KMS-11 (cell line): Measurements from ENCODE around the gene CDCP2.

Experiments used
- H2AFZ ChIP-seq: fragments of 200-600 bp; sonication (generic); 2 replicates; pipeline ENCODE4 v1.6.1; 2016; ENCODE audit warnings: antibody characterized with exemption, mixed run types, low read depth
- H3K27ac ChIP-seq: fragments of 200-600 bp; sonication (generic); 2 replicates; pipeline ENCODE4 v1.6.1; 2016; ENCODE audit warnings: mild to moderate bottlenecking, mixed run types
- H3K27me3 ChIP-seq: fragments of 200-600 bp; sonication (generic); 2 replicates; pipeline ENCODE4 v1.6.1; 2017; ENCODE audit warnings: mild to moderate bottlenecking, low read depth, mixed run types, moderate library complexity; ENCODE audit not compliant: insufficient read depth
- H3K36me3 ChIP-seq: fragments of 200-600 bp; sonication (generic); 2 replicates; pipeline ENCODE4 v1.6.1; 2017; ENCODE audit warnings: mild to moderate bottlenecking, mixed run types; ENCODE audit not compliant: insufficient read depth
- H3K4me1 ChIP-seq: fragments of 200-600 bp; sonication (generic); 2 replicates; pipeline ENCODE4 v1.6.1; 2016; ENCODE audit warnings: mild to moderate bottlenecking, low read depth, mixed run types; ENCODE audit not compliant: poor library complexity, severe bottlenecking
- H3K4me2 ChIP-seq: fragments of 200-600 bp; sonication (generic); 2 replicates; pipeline ENCODE4 v1.7.0; 2016; ENCODE audit warnings: mild to moderate bottlenecking, mixed run types
- H3K4me3 ChIP-seq: fragments of 200-600 bp; sonication (generic); IDR thresholded peaks from 2 replicates; pipeline ENCODE4 v1.6.1; 2017; ENCODE audit warnings: low read depth, low read length, mixed read lengths; ENCODE audit not compliant: insufficient read depth
- H3K79me2 ChIP-seq: fragments of 200-600 bp; sonication (generic); 2 replicates; pipeline ENCODE4 v1.6.1; 2016; ENCODE audit warnings: low read depth, mixed run types; ENCODE audit not compliant: insufficient read depth
- H3K9ac ChIP-seq: fragments of 200-600 bp; sonication (generic); 2 replicates; pipeline ENCODE4 v1.6.1; 2016; ENCODE audit warnings: mild to moderate bottlenecking, mixed run types
- H4K20me1 ChIP-seq: fragments of 200-600 bp; sonication (generic); 2 replicates; pipeline ENCODE4 v1.6.1; 2016; ENCODE audit warnings: mild to moderate bottlenecking, mixed run types; ENCODE audit not compliant: insufficient read depth
- CTCF ChIP-seq: fragments of 200-600 bp; sonication (generic); conservative IDR thresholded peaks from 2 replicates; pipeline ENCODE4 v1.6.1; 2017; ENCODE audit warnings: low read depth, mild to moderate bottlenecking, antibody characterized with exemption, low read length, moderate library complexity, mixed read lengths

CDCP2 gene

GRCh38 chr1:54131419-54131818, 21.4 kb downstream of the CDCP2 start:
- TF ChIP-seq CTCF, result no peak
- no peaks in the 10 kb centered on the region for H3K4me1 ChIP-seq

GRCh38 chr1:54129858-54130257, 22.9 kb downstream of the CDCP2 start:
- H3K27ac ChIP-seq, result no peak overlapping the region
- H3K9ac ChIP-seq, result no peak overlapping the region
- H3K36me3 ChIP-seq, result no peaks in the 10 kb centered on the region
- no peaks in the 10 kb centered on the region for H3K79me2 ChIP-seq
- TF ChIP-seq CTCF, result no peak
- H2AFZ ChIP-seq, result no peak overlapping the region
- no peaks in the 10 kb centered on the region for H4K20me1 ChIP-seq
- no peak overlapping the region for H3K4me2 ChIP-seq
- no peak overlapping the region for H3K4me3 ChIP-seq
- no peaks in the 10 kb centered on the region for H3K27me3 ChIP-seq
- no peaks in the 10 kb centered on the region for H3K4me1 ChIP-seq

More at GRCh38 chr1:54131419-54131818, 21.4 kb downstream of the CDCP2 start:
- Histone ChIP-seq H2AFZ (no peak overlapping the region), H3K79me2 (no peaks in the 10 kb centered on the region), H3K4me2 (no peak overlapping the region), H3K27ac (no peak overlapping the region), H3K27me3 (no peaks in the 10 kb centered on the region), H4K20me1 (no peaks in the 10 kb centered on the region), H3K9ac (no peak overlapping the region), H3K4me3 (no peak overlapping the region), H3K36me3 (no peaks in the 10 kb centered on the region)

GRCh38 chr1:54127594-54128300, 25.1 kb downstream of the CDCP2 start:
- no peaks in the 10 kb centered on the region for H3K79me2 ChIP-seq
- H3K36me3 ChIP-seq, result no peaks in the 10 kb centered on the region
- no peak for TF ChIP-seq CTCF
- H2AFZ ChIP-seq, result no peak overlapping the region
- no peak overlapping the region for H3K4me3 ChIP-seq
- H3K4me1 ChIP-seq, result peaks cover 7% of the 10 kb centered on the region
- H4K20me1 ChIP-seq, result no peaks in the 10 kb centered on the region
- no peak overlapping the region for H3K27ac ChIP-seq
- no peaks in the 10 kb centered on the region for H3K27me3 ChIP-seq
- H3K9ac ChIP-seq, result no peak overlapping the region
- H3K4me2 ChIP-seq, result no peak overlapping the region

GRCh38 chr1:54126271-54126815, 26.5 kb downstream of the CDCP2 start:
- no peak overlapping the region for H2AFZ ChIP-seq
- no peaks in the 10 kb centered on the region for H3K27me3 ChIP-seq
- H3K4me3 ChIP-seq, result no peak overlapping the region
- peaks cover 8% of the 10 kb centered on the region for H3K4me1 ChIP-seq
- no peak for TF ChIP-seq CTCF
- no peaks in the 10 kb centered on the region for H3K36me3 ChIP-seq
- H3K27ac ChIP-seq, result no peak overlapping the region
- no peaks in the 10 kb centered on the region for H3K79me2 ChIP-seq
- H4K20me1 ChIP-seq, result no peaks in the 10 kb centered on the region
- H3K4me2 ChIP-seq, result no peak overlapping the region
- H3K9ac ChIP-seq, result no peak overlapping the region
